NCI-H1930 (cell line): ENCODE data around the gene PIAS3.
"Not testable (repeated sequence)": the region's sequence is repeated elsewhere in the genome, so short reads cannot be mapped to it uniquely, and the experiment has no call there.

Source experiments
- DNase-seq, 2 experiments: peaks; one replicate each; lab custom pipeline; 2025; lab: John Stamatoyannopoulos, UW

Gene PIAS3

GRCh38 chr1:145823565-145824498, 35.0 kb downstream of the PIAS3 start, which contains the start of the genes POLR3C and RNF115:
Gene POLR3C (plus strand): TSS chr1:145824200. CDS start chr1:145825777, 1,577 bp downstream.
Gene RNF115 (minus strand): TSS chr1:145824095. CDS start chr1:145823873, 222 bp downstream.
- peak; percentile 81 to 84 for DNase-seq

GRCh38 chr1:145822779-145823331, 36.0 kb downstream of the PIAS3 start:
- not testable (repeated sequence) for DNase-seq

GRCh38 chr1:145818095-145818494, 40.8 kb downstream of the PIAS3 start:
- DNase-seq = not testable (repeated sequence)

- not testable (repeated sequence) for DNase-seq
Measured at GRCh38 chr1:145812977-145813810, 45.7 kb downstream of the PIAS3 start.

GRCh38 chr1:145806844-145807243, 52.0 kb downstream of the PIAS3 start:
- no peak for DNase-seq

- no peak for DNase-seq
Measured at GRCh38 chr1:145806408-145806807, 52.5 kb downstream of the PIAS3 start.

GRCh38 chr1:145805057-145805456, 53.8 kb downstream of the PIAS3 start:
- no peak for DNase-seq

- no peak for DNase-seq
Measured at GRCh38 chr1:145804235-145805045, 54.4 kb downstream of the PIAS3 start.

- no peak for DNase-seq
Measured at GRCh38 chr1:145799806-145800205, 59.1 kb downstream of the PIAS3 start.
